ENCODE results near the gene LONRF2. TPM values are rescaled to one million over a fixed set of nuclear protein-coding genes. Genes with fewer than 3 reads are reported as not detected.

LONRF2 gene
- total RNA-seq, 4 donors from 2014 or later = 7.0 to 32.0 (median 17.1) TPM

DNA sequence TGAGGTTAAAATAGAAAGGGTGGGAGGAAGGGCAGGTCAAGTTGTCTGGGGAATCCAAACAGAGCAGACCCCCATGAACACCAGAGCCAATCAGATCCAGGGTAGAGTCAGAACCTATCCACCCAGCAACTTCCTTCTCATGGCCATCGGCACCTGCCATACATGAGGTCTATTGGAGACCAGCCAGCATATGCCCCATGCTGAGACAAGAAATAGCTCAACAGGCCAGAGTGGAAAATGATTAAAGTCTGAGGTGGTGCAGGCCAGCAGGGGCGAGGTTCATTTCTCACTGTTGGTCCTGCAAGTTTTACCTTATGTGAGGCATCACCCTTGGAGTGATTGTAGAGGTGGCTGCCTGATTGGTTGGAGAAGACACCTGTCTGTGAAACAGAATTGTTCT lies 89.2 kb downstream of the LONRF2 start:
- Histone ChIP-seq H3K27me3 (no peaks in the 10 kb centered on the region), H3K27ac (no peak overlapping the region), H3K4me3 (replicated peaks in 1 of 3) (no peak overlapping the region), H3K4me1 (no peaks in the 10 kb centered on the region), H3K9me3 (no peaks in the 10 kb centered on the region), H3K36me3 (no peaks in the 10 kb centered on the region)
- 60 to 96% methylated on average over 2 of the region's 2 CpGs for WGBS, 2 donors
- intact Hi-C loops (cut with DNase I) = no loop called here
- no peak for DNase-seq
- no peak for TF ChIP-seq POLR2A (IDR thresholded peaks at IDR 0.05)
- TF ChIP-seq, protein P1, sequence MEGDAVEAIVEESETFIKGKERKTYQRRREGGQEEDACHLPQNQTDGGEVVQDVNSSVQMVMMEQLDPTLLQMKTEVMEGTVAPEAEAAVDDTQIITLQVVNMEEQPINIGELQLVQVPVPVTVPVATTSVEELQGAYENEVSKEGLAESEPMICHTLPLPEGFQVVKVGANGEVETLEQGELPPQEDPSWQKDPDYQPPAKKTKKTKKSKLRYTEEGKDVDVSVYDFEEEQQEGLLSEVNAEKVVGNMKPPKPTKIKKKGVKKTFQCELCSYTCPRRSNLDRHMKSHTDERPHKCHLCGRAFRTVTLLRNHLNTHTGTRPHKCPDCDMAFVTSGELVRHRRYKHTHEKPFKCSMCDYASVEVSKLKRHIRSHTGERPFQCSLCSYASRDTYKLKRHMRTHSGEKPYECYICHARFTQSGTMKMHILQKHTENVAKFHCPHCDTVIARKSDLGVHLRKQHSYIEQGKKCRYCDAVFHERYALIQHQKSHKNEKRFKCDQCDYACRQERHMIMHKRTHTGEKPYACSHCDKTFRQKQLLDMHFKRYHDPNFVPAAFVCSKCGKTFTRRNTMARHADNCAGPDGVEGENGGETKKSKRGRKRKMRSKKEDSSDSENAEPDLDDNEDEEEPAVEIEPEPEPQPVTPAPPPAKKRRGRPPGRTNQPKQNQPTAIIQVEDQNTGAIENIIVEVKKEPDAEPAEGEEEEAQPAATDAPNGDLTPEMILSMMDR (IDR thresholded peaks at IDR 0.05) = no peak

DNA sequence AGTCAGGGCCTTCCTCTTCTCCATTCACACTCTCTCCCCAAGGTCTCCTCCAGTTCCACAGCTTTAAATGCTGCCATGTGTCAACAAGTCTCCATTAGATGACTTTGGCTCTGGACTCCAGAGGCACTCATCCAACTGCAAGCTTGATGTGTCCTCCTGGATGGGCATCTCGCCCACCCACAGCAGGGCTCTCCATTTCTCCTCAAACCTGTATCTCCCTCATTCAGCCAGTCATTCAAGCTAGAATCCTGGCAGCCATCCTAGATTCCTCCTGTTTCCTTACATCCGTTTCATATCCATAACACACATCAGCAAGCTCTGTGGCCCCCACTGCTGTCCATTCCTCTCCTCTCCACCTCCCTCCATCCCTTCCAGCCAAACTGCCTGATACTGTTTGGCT lies 91.5 kb downstream of the LONRF2 start:
- DNase-seq = no peak
- 50 to 59% methylated on average over 2 of the region's 2 CpGs for WGBS, 2 donors
- intact Hi-C loops (cut with DNase I) = no loop called here

DNA sequence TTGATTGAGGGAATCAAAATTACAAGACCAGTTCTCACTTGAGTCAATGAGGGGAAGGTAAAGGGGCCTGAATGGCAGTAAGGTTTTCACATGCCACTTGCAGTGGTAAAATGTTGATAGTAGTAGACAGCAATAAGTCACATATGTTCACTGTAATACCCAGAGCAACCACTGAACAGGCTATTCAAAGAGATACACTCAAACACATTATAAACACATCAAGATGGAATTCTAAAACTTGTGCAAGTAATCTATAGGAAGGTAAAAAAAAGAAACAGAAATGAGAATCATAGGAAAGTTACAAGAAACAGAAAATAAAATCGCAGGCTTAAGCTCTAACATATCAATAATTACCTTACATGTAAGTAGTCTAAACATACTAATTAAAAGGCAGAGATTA lies 93.3 kb downstream of the LONRF2 start:
- 94 to 98% methylated on average over 1 of the region's 1 CpG for WGBS, 2 donors
- intact Hi-C loops (cut with DNase I) = no loop called here
- TF ChIP-seq, protein P1 (IDR thresholded peaks at IDR 0.05) = no peak
- TF ChIP-seq POLR2A (IDR thresholded peaks at IDR 0.05) = no peak

More for the DNA sequence above, 91.5 kb downstream of the LONRF2 start:
- Histone ChIP-seq H3K27me3 (no peaks in the 10 kb centered on the region), H3K27ac (no peak overlapping the region), H3K9me3 (no peaks in the 10 kb centered on the region), H3K4me1 (no peaks in the 10 kb centered on the region), H3K4me3 (replicated peaks in 1 of 3) (no peak overlapping the region), H3K36me3 (no peaks in the 10 kb centered on the region)
- TF ChIP-seq POLR2A (IDR thresholded peaks at IDR 0.05) = no peak
- TF ChIP-seq, protein P1 (IDR thresholded peaks at IDR 0.05) = no peak

DNA sequence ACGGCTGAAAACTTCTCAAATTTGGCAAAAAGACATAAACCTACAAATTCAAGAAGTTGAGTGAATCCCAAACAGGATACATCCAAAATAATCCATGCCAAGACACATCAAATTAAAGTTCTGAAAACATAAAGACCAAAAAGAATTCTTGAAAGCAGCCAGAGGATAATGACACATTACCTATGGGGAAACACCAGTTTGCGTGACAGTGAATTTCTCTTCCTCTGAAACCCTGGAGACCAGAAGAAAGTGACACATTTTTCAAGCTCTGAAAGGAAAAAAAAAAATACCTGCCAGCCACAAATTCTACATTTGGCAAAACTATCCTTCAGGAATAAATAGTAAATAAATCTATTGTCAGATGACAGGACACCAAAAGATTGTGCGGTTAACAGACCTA lies 93.9 kb downstream of the LONRF2 start:
- Histone ChIP-seq H3K9me3 (no peaks in the 10 kb centered on the region), H3K27ac (no peak overlapping the region), H3K36me3 (no peaks in the 10 kb centered on the region), H3K27me3 (no peaks in the 10 kb centered on the region), H3K4me3 (replicated peaks in 1 of 3) (no peak overlapping the region), H3K4me1 (no peaks in the 10 kb centered on the region)
- no peak for TF ChIP-seq POLR2A (IDR thresholded peaks at IDR 0.05)
- no peak for DNase-seq
- intact Hi-C loops (cut with DNase I) = no loop called here
- 86 to 93% methylated on average over 3 of the region's 3 CpGs for WGBS, 2 donors

More for the DNA sequence above, 93.3 kb downstream of the LONRF2 start:
- Histone ChIP-seq H3K9me3 (no peaks in the 10 kb centered on the region), H3K27ac (no peak overlapping the region), H3K27me3 (no peaks in the 10 kb centered on the region), H3K4me1 (no peaks in the 10 kb centered on the region), H3K4me3 (replicated peaks in 1 of 3) (no peak overlapping the region), H3K36me3 (no peaks in the 10 kb centered on the region)
- no peak for DNase-seq

DNA sequence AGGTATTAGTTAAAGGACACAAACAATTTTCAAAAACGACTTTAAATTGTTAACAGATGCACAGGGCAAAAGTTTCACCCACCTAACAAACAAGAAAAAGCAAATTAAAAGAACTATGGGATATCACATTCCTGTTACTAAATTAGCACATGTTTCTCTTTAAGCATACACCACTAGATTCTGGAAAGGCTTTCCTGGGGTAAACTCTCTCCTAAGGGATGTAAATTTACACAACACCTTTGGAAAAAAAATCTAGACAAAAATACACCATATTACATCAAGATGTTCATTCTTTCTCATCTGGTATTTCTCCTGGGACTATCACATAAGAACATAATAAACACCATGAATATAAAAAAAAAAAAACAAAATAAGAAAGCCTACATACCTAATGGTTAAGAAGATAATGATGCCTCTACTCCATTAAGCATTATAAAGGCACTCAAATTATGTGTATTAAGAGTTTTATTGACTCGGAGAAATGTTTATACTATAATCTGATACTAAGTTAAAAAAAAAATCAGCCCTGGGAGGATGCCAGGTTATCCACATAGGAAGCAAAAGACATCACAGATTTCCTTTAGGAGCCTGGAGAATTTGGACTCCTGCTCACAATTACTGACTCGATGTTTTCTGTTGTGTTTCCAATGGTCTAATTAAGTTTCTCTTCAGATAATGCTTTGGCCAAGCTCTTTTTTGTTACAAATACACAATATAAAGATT lies 97.2 kb downstream of the LONRF2 start:
- H3K4me1 ChIP-seq = no peaks in the 10 kb centered on the region
- DNase-seq = no peak
- no peak overlapping the region for H3K4me3 ChIP-seq (replicated peaks in 1 of 3)
- H3K36me3 ChIP-seq = no peaks in the 10 kb centered on the region
- H3K27ac ChIP-seq = no peak overlapping the region
- no peaks in the 10 kb centered on the region for H3K9me3 ChIP-seq
- no peak for TF ChIP-seq POLR2A (IDR thresholded peaks at IDR 0.05)
- TF ChIP-seq, protein P1 (IDR thresholded peaks at IDR 0.05) = no peak
- 54 to 57% methylated on average over 3 of the region's 3 CpGs for WGBS, 2 donors
- intact Hi-C loops (cut with DNase I) = no loop called here
- H3K27me3 ChIP-seq = no peaks in the 10 kb centered on the region

Data from thyroid gland (tissue), 4 donors.